HG02610 (cell line): ENCODE data around the gene RXFP4.
"Not testable (repeated sequence)": the region's sequence is repeated elsewhere in the genome, so short reads cannot be mapped to it uniquely, and the experiment has no call there.

Source experiments
- ATAC-seq: cut with Tn5 transposase; IDR thresholded peaks from one replicate; pipeline ENCODE4 v1.9.1; 2021; ENCODE audit warnings: mild to moderate bottlenecking, moderate library complexity; ENCODE audit not compliant: unreplicated experiment

Gene RXFP4

DNA sequence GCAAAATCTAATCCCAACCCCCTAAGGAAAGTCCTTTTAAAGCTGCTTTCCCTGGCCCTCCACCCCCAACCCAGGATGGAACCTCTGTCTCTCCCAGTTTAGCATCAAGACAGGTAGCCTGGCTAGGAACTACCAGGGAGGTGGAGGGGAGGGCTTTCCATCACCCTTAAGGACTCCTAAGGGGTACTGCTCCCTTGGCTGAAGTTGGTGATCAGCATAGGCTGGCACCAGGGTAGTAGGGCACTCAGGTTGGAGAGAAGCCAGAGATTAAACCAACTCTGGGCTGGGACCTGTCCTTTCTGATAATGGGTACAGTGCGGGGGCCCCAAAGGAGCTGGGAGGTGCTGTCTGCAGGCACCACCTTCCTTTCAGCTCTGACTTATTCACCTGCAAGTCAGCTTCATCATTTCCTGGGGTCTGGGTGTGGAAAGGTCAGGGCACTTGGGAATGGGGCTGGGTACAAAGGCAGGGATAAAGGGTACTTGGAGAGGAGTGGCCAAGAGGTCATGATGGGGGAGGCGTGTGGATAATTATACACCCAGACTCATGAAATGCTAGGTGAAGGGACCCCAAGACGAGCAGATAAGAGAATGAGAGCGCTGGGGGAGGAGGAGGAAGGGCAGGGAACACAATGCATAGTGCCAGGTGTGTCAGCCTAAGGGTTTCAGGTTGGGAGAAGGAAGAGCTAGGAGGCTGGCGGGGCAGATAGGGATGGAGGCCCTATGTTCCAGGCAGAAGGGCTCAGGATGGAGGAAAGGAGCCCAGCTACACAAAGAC is 35.7 kb downstream of the RXFP4 start:
- ATAC-seq: no peak

DNA sequence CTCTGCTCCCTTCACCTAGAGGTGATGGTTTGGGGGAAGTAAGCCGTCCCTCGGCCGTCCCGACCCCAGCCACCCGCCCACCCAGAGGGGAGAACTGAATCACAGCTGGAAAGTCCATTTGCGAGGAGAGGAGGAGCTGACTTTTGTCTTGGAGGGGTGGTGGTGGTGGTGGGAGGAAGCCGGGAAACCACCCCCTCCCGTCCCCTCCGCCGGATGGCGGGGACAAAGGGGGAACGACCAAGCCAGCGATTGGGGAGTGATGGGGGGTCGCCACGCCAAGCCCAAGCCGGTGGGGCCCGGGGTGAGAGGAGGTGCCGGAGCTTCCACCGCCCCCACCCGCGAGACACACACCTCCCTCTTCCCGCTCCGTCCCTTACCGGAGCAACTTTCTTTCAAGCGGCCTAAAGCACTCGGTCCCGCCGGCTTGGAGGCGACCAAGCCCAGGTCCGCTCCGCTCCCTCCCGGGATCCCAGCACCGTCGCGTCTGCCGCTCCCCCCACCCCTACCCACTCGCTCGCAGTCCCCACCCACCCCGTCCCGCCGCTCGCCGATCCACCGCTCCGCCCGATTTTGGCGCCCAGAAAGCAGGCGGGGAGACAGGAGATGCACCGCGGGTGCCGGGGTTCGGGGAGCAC is 36.4 kb downstream of the RXFP4 start:
- ATAC-seq: peak; percentile 25

DNA sequence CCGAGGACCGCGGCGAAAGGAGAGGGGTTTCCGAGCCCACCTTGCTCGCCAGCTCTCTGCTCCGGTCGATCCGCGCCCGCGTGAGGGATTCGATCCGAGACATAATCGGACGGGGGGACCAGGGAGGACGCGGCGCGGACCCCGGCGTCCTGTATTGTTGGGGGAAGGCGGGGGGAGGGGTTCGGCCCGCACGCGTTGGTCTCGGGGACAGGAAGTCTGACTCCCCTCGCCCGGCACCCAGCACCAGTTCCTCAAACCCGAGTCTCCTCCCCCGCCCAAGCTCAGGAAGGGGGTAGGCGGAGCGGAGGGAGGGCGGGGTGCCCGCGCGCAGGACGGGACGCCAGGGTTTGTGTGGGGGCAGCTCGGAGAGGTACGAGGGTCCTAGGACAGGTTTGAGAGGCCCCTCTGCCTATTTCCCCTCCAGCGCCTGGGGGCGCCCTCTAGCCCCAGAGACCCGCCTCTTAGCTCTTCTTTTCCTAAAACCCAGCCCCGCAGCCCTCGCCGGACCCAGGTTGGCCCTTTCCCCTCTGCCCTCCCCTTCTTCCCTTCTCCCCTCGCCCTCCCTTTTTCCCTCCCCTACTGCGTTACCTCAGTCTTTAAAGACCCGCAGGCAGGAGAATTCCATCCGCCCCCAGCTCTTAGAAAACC is 37.0 kb downstream of the RXFP4 start, which contains the start of gene ARHGEF2:
Gene ARHGEF2 (minus strand): TSS at position 223 of the 648 bp plus-strand sequence. CDS start 120 bp downstream, at position 103.
- peak; percentile 48 for ATAC-seq

DNA sequence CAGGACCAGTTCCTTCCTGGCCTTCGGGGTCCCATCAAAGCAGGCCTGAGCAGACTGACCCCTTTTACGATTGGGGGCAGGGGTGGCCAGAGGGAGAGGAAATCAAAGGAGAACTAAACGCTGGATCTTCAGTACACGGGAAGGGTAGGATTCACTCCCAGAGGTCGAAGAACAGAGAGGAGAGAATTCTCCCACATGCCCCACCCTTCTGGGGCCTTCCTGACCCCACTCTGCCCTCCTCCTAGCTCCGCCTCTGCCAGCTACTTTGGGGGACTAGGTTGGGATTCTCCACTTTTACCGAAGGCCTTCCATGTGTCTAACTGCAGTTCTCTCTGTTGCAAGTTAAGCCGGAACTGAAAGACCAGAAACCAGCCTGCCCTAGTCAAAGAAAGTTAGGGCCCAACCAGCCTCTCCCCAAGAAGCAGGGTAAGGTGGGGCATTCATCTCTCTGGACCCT is 37.6 kb downstream of the RXFP4 start:
- ATAC-seq: no peak

DNA sequence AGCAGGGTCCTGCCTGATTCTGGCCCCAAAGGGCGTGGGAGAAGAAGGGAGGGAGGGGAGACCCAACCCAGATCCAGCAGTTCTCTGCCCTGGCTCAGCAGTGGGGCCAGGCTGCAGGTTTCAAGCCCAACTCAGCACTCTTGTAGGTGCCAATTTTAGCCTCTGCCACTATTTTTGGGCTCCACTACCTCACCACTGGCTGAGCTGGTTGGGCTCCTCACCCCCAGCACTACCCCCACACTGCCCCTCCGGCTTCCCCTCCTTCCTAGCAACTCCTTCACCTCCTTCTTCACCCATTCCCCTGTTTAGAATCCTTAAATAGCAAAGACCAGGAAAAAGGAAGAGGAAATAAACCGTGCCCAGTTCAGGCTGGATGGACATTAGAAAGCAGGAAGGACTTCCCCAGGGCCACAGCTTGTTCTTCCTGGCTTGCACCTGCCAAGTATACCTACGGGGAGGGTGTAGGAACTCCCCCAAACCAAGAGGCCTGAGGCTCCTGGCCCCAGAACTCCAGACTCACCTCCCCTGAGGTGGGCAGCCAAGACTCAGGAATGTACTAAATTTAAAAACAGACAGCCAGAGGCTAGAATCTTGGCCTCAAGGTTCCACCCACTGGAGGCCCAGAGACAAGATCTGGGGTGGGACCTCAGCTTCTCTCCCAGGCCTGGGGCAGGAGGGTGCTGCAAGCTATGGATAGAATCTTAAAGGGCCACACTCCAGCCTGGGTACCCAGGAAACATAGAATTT is 38.3 kb downstream of the RXFP4 start:
- no peak for ATAC-seq

DNA sequence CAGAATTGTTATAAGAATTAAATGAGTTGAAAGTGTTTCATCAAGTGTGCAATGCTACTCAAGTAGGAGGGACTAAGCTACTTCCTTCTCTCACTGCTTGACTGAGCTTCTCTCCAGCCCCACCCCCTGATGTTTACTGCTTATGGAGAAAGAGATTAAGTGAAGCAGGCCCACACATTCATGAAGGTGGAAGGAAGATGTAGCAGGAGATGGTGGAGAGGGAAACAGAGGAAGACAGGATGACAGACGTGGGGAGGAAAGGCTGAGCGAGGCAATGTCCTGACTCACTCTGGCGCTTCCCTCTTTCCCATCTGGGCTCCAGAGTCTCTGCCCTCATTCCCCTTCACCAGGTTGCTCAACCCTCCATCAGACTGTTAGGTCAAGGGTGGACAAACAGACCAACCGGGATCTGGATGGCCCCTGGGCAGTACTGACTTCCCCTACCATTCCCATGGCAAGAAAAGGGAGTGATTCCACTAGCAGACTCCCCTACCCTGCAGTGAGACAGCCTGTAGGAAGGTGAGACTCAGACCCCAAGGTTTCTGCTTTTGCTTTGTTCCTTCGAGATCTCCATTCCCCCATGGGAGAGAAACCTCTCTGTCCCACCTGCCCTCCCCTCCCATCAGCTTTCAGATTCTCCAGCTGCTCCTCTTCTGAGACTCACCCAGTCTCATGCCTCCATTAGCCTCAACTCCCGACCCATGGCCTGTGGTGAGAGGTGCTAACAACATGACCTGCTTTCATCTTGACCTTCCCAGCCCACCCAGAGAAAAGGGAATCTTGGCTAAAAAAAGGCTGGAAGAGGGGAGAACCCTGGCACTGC is 40.0 kb downstream of the RXFP4 start:
- ATAC-seq: no peak

DNA sequence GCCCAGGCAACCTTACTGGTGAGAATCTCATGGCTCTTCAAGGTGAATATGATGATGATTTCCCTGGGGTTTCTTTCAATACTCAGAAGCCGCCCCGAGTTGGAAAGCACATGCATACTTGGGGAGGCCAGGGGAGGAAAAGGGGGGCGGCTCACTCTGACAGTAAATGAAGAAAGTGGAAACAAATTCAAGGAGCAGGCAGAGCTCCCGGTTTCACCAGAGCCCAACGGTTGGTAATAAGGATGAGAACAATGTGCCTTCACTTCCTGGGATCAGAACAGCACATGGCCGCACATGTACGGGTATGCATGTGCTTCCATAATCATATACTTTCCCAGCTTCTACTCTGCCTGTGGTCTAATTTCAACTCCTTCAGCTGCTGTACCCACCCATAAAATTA is 40.7 kb downstream of the RXFP4 start:
- no peak for ATAC-seq

DNA sequence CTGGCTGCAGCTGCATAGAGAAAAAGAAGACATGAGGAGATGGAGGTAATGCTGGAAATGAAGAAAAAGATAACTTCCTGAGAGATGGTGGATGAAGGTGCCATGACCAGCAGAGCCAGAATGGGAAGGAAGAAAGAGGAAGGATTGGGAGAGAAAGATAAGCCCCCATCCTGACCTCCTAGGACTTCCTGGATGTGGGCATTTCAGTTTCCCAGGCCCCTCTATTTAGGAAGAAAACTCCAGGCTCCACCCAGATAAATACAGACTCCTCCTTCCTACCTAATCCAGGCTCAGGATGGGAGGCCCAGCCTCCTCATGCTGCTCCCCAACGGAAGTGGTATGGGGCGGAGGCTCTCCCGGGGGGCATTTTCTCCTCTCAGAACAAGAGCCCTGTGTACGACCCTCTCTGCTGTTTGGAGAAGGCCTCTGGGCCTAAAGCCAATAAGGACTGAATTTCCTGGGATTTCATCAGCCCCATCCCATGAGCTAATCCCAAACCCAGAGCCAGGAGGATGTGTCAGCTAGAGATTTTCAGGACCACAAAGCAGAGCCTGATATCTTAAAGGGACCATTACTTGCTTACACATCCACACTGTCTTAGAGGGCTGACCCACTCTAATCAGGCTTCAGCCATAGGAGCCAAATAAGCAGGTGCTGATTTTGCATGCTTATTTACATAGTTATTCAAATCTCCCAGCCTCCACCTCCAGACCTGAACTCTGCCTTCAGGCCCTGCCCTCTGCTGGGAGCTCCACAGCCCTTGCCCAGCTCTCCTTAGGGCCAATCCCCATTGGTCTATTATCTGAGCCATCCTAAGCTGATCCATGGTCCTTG is 42.0 kb downstream of the RXFP4 start:
- ATAC-seq: no peak

DNA sequence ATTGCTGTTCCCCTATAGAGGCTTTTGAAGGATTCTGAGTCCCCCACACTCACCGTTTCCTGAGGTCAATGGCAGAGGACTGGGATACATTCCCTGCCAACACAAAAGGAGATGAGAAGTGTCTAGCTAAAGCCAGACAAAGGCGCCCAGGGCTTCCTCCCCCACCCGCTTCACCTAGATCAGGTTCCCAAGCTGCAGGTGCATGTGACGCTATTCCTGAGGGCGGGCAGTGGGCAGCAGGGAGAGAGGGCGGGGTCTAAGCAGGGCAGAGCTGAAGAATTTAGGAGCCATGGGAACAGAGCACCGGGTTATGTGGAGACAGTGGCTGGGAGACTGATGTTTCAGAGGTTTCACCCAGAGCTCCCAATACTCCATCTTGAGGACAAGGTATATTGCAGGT is 42.9 kb downstream of the RXFP4 start:
- no peak for ATAC-seq

DNA sequence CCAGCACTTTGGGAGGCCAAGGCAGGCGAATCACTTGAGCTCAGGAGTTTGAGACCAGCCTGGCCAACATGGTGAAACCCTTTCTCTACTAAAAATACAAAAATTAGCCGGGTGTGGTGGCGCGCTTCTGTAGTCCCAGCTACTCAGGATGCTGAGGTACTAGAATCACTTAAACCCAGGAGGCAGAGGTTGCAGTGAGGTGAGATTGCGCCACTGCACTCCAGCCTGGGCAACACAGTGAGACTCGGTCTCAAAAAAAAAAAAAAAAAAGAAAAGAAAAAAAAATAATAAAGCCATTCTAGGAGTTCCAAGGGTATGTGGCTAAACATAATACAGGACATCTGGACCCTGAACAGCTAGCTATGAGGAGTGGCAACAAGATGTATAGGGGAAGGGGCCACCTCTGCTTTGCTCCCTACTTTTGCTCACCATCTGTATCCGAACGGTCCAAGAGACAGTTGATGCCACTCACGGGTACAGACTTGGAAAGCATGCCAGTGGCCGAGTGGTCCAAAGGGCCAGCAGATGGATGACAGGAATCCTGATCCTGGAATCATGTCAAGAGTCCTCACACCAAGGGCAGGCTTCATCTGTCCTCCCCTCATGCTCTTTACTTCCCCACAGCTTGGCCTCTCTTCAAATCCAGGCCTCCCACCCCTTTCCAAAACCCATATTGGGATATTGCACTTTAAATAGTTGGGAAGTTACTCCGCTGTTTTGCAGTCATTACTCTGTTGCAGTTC is 43.6 kb downstream of the RXFP4 start:
- ATAC-seq: not testable (repeated sequence)

DNA sequence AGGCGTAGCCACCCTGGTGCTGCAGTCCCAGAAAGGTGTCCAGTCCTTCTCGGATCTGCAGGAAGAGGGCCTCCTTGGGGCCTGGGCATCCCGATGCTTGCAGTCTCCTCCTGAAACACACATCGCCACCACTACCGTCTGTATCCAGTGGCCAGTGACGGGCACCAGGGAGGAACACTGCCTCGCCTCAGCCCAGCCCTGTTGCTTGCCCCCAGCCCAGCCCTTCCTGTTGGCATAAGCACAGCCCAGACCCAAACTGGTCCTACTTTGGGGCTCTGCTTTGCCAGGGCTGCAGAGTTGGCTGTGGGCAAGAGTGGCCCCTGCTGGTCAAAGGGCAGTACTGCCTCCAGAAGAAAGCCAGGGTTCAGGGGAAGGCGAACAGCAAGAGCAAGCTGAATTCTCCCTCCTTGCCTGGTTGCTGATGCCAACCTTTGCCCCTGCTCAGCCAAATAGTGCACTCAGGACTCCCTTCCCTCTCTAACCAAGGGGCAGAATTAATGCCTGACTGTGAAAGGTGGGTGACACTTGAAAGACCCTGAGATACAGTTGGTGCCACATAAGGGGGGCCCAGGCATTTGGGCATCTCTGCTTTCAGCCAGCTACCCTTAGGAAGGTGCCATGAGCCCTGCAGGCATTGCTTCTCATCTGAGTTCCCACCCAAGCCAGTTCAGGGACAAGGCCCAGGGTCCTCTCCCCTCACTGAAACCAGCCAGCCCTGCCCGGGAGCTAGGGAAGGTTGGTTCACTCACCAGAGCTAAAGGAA is 48.0 kb downstream of the RXFP4 start:
- peak; percentile 69 for ATAC-seq

DNA sequence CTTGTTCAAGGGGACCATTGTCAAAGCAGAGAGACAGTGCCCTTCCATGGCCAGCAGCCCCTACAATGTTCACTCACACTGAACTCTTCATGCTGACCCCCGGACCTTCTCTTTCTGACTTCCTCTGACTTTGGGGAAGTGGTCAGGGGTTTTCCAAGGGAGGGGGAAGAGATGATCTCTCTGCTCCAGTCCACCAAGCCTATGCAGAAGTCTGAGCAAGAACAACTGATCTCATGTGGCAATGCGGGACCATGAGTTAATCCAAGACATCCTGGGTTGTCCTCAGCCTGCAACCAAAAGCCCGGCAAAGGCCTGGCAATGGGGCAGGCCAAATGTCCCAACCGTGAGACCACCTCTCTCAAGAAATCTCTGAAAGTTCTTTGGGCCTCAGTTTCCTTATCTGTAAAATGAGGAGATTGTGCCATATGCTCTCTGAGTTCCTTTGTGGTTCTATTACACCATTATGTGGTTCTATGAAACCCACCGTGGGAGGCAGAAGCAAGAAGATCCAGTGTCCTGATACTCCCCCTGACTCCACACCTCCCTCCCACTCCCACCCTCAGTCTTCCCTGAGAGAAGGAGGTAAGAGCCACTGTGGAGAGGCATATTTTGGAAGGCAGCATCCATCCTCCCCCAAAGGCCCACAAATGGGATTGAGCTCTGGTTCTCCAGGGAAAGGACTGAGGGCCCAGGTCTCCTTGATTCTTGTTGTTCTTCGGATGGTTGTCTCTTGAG is 48.7 kb downstream of the RXFP4 start:
- peak; percentile 28 for ATAC-seq
